Neural crest cell (in vitro differentiated cells): Measurements from ENCODE around the gene ATRNL1. TPM values are rescaled to one million over a fixed set of nuclear protein-coding genes. Genes with fewer than 3 reads are reported as not detected.
A peak's percentile ranks its signal among the peaks of the same experiment; 100 is the strongest.

ENCODE experiments used
- DNase-seq: peaks from one replicate; pipeline ENCODE4 v3.0.0; 2021; ENCODE audit warnings: low read depth, mixed read lengths, low spot score
- H3K27ac Mint-ChIP-seq: one replicate; pipeline ENCODE4 v1.8.0; 2021; ENCODE audit warnings: mild to moderate bottlenecking, mixed read lengths; ENCODE audit not compliant: unreplicated experiment
- H3K27me3 Mint-ChIP-seq: 2 replicates; pipeline ENCODE4 v1.8.0; 2021; ENCODE audit warnings: low read depth, mild to moderate bottlenecking, mixed read lengths
- H3K36me3 Mint-ChIP-seq: 2 replicates; pipeline ENCODE4 v1.8.0; 2021; ENCODE audit warnings: low read depth, mild to moderate bottlenecking, mixed read lengths
- H3K4me1 Mint-ChIP-seq: 2 replicates; pipeline ENCODE4 v1.8.0; 2021; ENCODE audit warnings: mixed read lengths
- H3K4me3 Mint-ChIP-seq: one replicate; pipeline ENCODE4 v1.8.0; 2021; ENCODE audit warnings: mild to moderate bottlenecking, mixed read lengths
- H3K9me3 Mint-ChIP-seq: 2 replicates; pipeline ENCODE4 v1.8.0; 2021; ENCODE audit warnings: mixed read lengths
- total RNA-seq: library from RNA; stranded (reverse); gene quantifications from 2 replicates; pipeline ENCODE4 v1.2.1, GENCODE V29; 2021
- TF ChIP-seq, protein P1 (sequence below): fragments of 200-600 bp; sonication (generic); conservative IDR thresholded peaks from 2 replicates; pipeline ENCODE4 v1.5.0; 2021; ENCODE audit warnings: antibody characterized with exemption, mild to moderate bottlenecking

Gene ATRNL1
- total RNA-seq, 1 donor from 2014 or later: 46.9 TPM

DNA sequence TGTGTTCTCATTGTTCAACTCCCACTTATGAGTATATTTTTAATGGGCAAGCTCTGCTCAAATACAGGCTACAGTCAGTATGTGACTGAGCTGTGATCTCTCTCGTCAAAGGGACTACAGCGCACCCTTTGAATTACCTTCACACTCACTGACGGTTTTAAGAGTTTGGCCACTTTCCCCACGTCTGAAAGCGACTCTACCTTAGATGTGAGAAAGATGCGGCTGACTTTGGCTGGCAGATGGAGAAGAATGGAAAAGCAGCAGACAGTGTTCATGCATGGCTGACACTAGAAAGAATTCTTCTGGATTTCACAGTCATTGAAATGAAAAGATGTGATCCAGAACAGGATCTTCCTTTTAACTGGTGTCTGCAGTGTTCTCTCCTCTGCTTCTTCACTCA lies 2.0 kb upstream of the ATRNL1 start:
- H3K9me3 Mint-ChIP-seq: peaks cover 4% of the 10 kb centered on the region
- peaks cover 7% of the 10 kb centered on the region for H3K27me3 Mint-ChIP-seq
- no peak for DNase-seq
- TF ChIP-seq, protein P1, sequence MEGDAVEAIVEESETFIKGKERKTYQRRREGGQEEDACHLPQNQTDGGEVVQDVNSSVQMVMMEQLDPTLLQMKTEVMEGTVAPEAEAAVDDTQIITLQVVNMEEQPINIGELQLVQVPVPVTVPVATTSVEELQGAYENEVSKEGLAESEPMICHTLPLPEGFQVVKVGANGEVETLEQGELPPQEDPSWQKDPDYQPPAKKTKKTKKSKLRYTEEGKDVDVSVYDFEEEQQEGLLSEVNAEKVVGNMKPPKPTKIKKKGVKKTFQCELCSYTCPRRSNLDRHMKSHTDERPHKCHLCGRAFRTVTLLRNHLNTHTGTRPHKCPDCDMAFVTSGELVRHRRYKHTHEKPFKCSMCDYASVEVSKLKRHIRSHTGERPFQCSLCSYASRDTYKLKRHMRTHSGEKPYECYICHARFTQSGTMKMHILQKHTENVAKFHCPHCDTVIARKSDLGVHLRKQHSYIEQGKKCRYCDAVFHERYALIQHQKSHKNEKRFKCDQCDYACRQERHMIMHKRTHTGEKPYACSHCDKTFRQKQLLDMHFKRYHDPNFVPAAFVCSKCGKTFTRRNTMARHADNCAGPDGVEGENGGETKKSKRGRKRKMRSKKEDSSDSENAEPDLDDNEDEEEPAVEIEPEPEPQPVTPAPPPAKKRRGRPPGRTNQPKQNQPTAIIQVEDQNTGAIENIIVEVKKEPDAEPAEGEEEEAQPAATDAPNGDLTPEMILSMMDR: no peak
- H3K36me3 Mint-ChIP-seq: peaks cover 5% of the 10 kb centered on the region
- H3K4me3 Mint-ChIP-seq: peak overlapping the region; percentile 99
- H3K27ac Mint-ChIP-seq: no peak overlapping the region
- H3K4me1 Mint-ChIP-seq: peaks cover 34% of the 10 kb centered on the region

DNA sequence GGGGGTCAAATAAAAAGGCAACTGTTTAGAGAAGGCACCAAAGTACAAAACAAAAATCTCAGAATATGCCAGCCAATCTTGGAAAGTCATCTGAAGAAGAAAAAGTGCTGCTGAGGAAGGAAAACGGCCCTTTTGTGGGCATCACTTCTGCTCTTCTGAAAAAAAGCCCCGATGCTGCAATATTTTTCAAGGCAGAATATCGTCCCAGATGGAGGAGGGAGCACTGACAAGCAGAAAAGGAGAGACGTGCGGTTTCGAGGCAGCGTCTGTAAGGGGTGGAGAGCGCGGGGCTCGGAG lies 959 bp upstream of the ATRNL1 start:
- H3K27ac Mint-ChIP-seq: peak overlapping the region; percentile 95
- peaks cover 7% of the 10 kb centered on the region for H3K27me3 Mint-ChIP-seq
- peaks cover 38% of the 10 kb centered on the region for H3K4me1 Mint-ChIP-seq
- no peak for DNase-seq
- peaks cover 2% of the 10 kb centered on the region for H3K36me3 Mint-ChIP-seq
- TF ChIP-seq, protein P1: no peak
- peak overlapping the region; percentile 99 for H3K4me3 Mint-ChIP-seq
- H3K9me3 Mint-ChIP-seq: no peaks in the 10 kb centered on the region

DNA sequence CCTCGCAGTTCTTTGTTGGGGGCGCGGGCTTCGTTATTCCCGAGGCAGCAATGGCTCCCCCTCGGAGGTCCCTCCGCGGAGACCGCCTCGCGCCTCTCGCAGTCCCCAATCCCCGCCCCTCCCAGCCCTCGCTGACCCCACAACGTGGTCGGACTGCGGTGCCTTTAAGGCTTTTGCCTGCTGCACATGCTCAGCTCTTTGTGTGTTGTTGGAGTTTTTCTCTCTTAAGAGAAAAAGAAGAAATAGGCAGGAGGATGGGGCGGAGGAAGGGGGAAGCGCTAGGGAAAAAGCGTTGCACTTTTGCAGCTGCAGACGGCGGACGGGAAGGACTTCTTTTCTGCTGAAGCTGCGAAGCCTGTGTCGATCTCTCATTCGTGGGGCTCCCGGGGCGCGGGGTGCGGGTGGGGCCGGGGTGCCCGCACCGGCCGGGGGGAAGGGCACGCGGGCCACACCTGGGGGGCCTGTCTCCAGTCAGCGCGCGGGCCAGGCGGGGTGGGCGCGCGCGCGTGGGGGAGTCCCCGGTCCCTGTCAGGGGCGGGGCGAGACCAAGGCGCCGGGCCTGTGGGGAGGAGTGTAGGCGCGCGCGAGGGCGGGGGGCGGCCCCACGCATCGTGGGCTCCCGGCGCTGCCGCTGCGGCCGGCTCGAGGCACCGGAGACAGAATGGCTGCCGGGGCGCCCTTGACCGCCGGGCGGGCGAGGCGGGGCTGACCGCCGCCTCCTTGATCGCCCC lies 445 bp upstream of the ATRNL1 start:
- Mint-ChIP-seq H3K36me3 (peaks cover 2% of the 10 kb centered on the region), H3K27me3 (peaks cover 7% of the 10 kb centered on the region), H3K4me3 (peak overlapping the region; percentile 99), H3K27ac (peak overlapping the region; percentile 96), H3K4me1 (peaks cover 38% of the 10 kb centered on the region), H3K9me3 (no peaks in the 10 kb centered on the region)
- DNase-seq: peak; percentile 59
- TF ChIP-seq, protein P1: no peak

DNA sequence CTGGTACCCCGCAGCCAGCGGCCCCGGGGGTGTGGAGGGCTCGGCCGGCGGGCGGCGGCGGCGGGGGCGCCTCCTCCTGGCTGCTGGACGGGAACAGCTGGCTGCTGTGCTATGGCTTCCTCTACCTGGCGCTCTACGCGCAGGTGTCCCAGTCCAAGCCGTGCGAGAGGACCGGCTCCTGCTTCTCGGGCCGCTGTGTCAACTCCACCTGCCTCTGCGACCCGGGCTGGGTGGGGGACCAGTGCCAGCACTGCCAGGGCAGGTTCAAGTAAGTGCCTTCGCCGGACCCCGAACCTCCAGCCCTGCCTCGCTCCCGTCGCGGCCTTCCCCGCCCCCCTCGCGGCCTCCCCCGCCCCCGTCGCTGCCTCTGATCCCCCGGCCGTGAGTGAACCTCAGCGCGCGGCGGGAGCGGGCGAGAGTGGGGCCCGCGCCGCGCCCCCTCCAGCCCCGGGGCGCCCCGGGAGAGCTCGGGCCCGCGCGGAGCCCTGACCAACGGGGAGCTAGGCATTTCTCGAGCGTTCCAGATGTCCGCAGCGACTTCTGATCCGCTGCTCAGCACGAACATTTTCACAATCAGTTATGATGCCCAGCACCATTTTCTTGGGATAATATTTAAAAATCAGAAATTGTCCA lies 727 bp downstream of the ATRNL1 start:
- Mint-ChIP-seq H3K36me3 (no peaks in the 10 kb centered on the region), H3K4me1 (peaks cover 38% of the 10 kb centered on the region), H3K9me3 (no peaks in the 10 kb centered on the region), H3K27ac (no peak overlapping the region), H3K27me3 (peaks cover 7% of the 10 kb centered on the region), H3K4me3 (peak overlapping the region; percentile 88)
- TF ChIP-seq, protein P1: peak; percentile 60
- peak; percentile 23 for DNase-seq

DNA sequence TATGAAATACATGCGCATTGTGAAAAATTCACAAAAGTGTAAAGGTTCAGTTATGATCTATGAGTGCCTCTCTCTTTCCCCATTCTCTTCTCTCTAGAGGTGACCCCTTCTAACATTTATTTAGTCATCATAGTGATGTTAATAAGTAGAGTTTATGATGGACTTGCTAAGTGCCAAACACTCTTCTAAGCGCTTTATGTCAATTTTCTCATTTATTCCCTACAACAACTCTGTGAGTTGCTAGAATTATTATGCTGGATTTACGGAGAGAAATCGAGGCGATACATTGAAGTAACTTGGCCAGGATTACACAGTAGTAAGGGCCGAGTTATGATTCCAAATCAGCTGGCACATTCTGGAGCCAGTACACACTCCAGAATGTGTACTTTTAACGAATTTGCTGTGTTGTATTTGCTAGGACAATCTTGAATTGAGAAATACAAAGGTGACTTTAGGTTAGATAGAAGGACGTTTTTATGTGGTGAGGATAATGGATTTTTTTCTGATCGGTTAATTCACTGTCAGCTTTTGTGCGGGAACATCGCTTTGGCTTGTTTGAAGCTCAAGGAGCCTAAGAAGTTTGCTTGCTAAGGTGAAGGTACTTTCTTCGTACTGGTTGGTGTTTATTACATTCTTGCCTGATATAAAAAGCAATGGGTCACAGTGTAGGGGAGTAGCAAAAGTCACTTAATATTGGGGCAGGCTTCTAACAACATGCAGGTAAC lies 1.4 kb downstream of the ATRNL1 start:
- Mint-ChIP-seq H3K4me3 (peak overlapping the region; percentile 88), H3K27me3 (peaks cover 7% of the 10 kb centered on the region), H3K27ac (no peak overlapping the region), H3K4me1 (peaks cover 44% of the 10 kb centered on the region), H3K36me3 (no peaks in the 10 kb centered on the region), H3K9me3 (no peaks in the 10 kb centered on the region)
- TF ChIP-seq, protein P1: no peak
- DNase-seq: no peak
